HepG2 (cell line): ENCODE results near the gene FOXA1. TPM values are rescaled to one million over a fixed set of nuclear protein-coding genes. Genes with fewer than 3 reads are reported as not detected.

Source experiments
- BRCA1 ChIP-seq: sonication (generic); formaldehyde crosslinking; IDR thresholded peaks from 2 replicates; pipeline ENCODE4 v1.4.0; 2020; ENCODE audit warnings: missing genetic modification reagents
- DPF2 ChIP-seq: sonication (generic); formaldehyde crosslinking; IDR thresholded peaks from 2 replicates; pipeline ENCODE4 v1.4.0; 2020; ENCODE audit warnings: mild to moderate bottlenecking, low read depth, missing genetic modification reagents, borderline replicate concordance
- ESRRA ChIP-seq: sonication (generic); formaldehyde crosslinking; IDR thresholded peaks from 2 replicates; pipeline ENCODE4 v1.5.1; 2020; ENCODE audit warnings: mild to moderate bottlenecking, low read depth, missing genetic modification reagents
- FOXJ3 ChIP-seq: sonication (generic); formaldehyde crosslinking; IDR thresholded peaks from 2 replicates; pipeline ENCODE4 v1.4.0; 2020; ENCODE audit warnings: missing genetic modification reagents, mild to moderate bottlenecking, borderline replicate concordance
- HDAC6 ChIP-seq: fragments of 200-600 bp; sonication (generic); IDR thresholded peaks from 2 replicates; pipeline ENCODE4 v1.7.0; 2017; ENCODE audit warnings: mild to moderate bottlenecking, antibody characterized with exemption, low read length, low read depth
- ISL2 ChIP-seq: sonication (generic); formaldehyde crosslinking; IDR thresholded peaks from 2 replicates; pipeline ENCODE4 v1.5.0; 2020; ENCODE audit warnings: missing genetic modification reagents
- KDM4B ChIP-seq: sonication (generic); formaldehyde crosslinking; IDR thresholded peaks from 2 replicates; pipeline ENCODE4 v1.4.0; 2020; ENCODE audit warnings: missing genetic modification reagents
- KDM6A ChIP-seq: IDR thresholded peaks from 2 replicates; pipeline ENCODE4 v1.6.1; 2016; ENCODE audit warnings: low read depth
- KLF15 ChIP-seq: sonication (generic); formaldehyde crosslinking; IDR thresholded peaks from 2 replicates; pipeline ENCODE4 v1.8.1; 2023; ENCODE audit warnings: borderline replicate concordance, mild to moderate bottlenecking, inconsistent platforms, missing genetic modification reagents, mixed read lengths
- MYNN ChIP-seq: sonication (generic); formaldehyde crosslinking; IDR thresholded peaks from 2 replicates; pipeline ENCODE4 v1.4.0; 2020; ENCODE audit warnings: mild to moderate bottlenecking, low read depth, missing genetic modification reagents
- ZFP90 ChIP-seq: sonication (generic); formaldehyde crosslinking; IDR thresholded peaks from 2 replicates; pipeline ENCODE4 v1.8.0; 2022; ENCODE audit warnings: missing genetic modification reagents, mild to moderate bottlenecking, inconsistent platforms, borderline replicate concordance
- ZNF335 ChIP-seq: sonication (generic); formaldehyde crosslinking; IDR thresholded peaks from 2 replicates; pipeline ENCODE4 v1.4.0; 2020; ENCODE audit warnings: missing genetic modification reagents
- ZNF468 ChIP-seq: sonication (generic); formaldehyde crosslinking; IDR thresholded peaks from 2 replicates; pipeline ENCODE4 v1.8.0; 2022; ENCODE audit warnings: mild to moderate bottlenecking, moderate library complexity, missing genetic modification reagents
- ZNF614 ChIP-seq: IDR thresholded peaks from 2 replicates; pipeline ENCODE4 v1.6.1; 2018; ENCODE audit warnings: missing biosample characterization, missing genetic modification reagents, inconsistent platforms, borderline replicate concordance
- ZNF775 ChIP-seq: sonication (generic); formaldehyde crosslinking; IDR thresholded peaks from 2 replicates; pipeline ENCODE4 v1.4.0; 2020; ENCODE audit warnings: missing genetic modification reagents, mild to moderate bottlenecking, moderate library complexity, borderline replicate concordance
- ZNF883 ChIP-seq: sonication (generic); formaldehyde crosslinking; IDR thresholded peaks from 2 replicates; pipeline ENCODE4 v1.5.1; 2020; ENCODE audit warnings: mild to moderate bottlenecking, missing genetic modification reagents; ENCODE audit errors: not compliant biosample characterization
- polyA plus RNA-seq, 8 experiments: library from polyadenylated mRNA; depleted of rRNA in 3 of 8; stranded (reverse) in 7 of 8; unstranded in 1 of 8; fragments of >200 nt; fragmentation: Illumina TruSeq in 4 of 8; extraction: Trizol in 4 of 8; gene quantifications; 2 replicates each; pipeline versions ENCODE4 v1.2.1 to v1.2.3, GENCODE V29; 2011 to 2016; ENCODE audit warnings: low read depth in 4 of 8, missing spikeins in 1 of 8, mixed read lengths in 1 of 8; ENCODE audit not compliant: insufficient read depth in 1 of 8
- total RNA-seq, 5 experiments: library from RNA; depleted of rRNA; stranded (reverse); fragments of >200 nt; fragmentation: Illumina TruSeq; extraction: Trizol; gene quantifications; 2 replicates each; pipeline ENCODE4 v1.2.3, GENCODE V29; 2016; ENCODE audit warnings: low read depth in 1 of 5
- TF ChIP-seq, protein P1 (sequence below): IDR thresholded peaks from 2 replicates; pipeline ENCODE4 v1.4.0; 2020; ENCODE audit warnings: mild to moderate bottlenecking, missing genetic modification reagents
- TF ChIP-seq, protein P2 (sequence below): sonication (generic); formaldehyde crosslinking; IDR thresholded peaks from 2 replicates; pipeline ENCODE4 v1.4.0; 2020; ENCODE audit warnings: missing genetic modification reagents

The FOXA1 gene
- total and polyA plus RNA-seq, 2 of the 13 experiments (the other 11 are each of a cell fraction or from before 2014, with no cell fraction given), result 43.4 to 58.6 TPM

DNA sequence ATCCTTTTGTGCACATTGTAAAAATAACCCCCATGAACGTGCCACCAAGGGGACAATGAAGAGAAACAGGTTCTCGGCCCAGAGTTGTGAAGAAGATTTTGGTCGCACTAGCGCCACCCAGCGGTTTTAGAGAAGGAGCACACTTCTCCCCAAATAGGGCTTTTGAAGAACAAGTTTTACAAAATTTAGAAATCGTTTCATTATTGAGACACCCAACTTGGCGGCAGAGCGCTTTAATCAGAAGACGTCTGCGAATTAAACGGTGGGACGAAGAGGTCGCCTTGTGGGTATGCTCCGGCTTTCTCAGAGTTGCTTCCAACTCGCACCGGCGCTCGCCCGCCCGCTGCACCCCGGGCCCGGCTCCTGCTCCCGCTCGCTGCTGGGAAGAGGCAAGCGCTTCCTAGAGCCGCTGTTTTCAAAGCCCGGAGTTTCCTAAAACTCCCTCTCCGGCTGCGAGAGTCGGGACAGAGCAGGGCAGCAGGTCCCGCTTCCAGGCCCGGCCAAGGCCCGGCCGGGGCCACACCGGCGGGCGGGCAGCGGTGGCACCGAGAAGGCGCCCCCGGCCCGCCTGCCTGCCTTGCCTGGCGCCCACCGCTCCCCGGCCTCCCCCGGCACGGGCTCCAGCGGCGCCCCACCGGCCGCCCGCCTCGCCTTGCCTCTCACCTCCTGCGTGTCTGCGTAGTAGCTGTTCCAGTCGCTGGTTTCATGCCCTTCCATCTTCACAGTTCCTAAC lies 645 bp downstream of the FOXA1 start (continued):
- TF ChIP-seq, protein P1, sequence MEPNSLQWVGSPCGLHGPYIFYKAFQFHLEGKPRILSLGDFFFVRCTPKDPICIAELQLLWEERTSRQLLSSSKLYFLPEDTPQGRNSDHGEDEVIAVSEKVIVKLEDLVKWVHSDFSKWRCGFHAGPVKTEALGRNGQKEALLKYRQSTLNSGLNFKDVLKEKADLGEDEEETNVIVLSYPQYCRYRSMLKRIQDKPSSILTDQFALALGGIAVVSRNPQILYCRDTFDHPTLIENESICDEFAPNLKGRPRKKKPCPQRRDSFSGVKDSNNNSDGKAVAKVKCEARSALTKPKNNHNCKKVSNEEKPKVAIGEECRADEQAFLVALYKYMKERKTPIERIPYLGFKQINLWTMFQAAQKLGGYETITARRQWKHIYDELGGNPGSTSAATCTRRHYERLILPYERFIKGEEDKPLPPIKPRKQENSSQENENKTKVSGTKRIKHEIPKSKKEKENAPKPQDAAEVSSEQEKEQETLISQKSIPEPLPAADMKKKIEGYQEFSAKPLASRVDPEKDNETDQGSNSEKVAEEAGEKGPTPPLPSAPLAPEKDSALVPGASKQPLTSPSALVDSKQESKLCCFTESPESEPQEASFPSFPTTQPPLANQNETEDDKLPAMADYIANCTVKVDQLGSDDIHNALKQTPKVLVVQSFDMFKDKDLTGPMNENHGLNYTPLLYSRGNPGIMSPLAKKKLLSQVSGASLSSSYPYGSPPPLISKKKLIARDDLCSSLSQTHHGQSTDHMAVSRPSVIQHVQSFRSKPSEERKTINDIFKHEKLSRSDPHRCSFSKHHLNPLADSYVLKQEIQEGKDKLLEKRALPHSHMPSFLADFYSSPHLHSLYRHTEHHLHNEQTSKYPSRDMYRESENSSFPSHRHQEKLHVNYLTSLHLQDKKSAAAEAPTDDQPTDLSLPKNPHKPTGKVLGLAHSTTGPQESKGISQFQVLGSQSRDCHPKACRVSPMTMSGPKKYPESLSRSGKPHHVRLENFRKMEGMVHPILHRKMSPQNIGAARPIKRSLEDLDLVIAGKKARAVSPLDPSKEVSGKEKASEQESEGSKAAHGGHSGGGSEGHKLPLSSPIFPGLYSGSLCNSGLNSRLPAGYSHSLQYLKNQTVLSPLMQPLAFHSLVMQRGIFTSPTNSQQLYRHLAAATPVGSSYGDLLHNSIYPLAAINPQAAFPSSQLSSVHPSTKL, result peak; percentile 68
- TF ChIP-seq DPF2 (CRISPR knock-in tag) (no peak), FOXJ3 (CRISPR knock-in tag) (peak; percentile 76; the same call in 1 of the 2 replicates), MYNN (CRISPR knock-in tag) (no peak), ZNF335 (CRISPR knock-in tag) (no peak), ZNF468 (CRISPR knock-in tag) (peak; percentile 64; the same call in 1 of the 2 replicates), ZNF775 (CRISPR knock-in tag) (no peak), KDM6A (CRISPR knock-in tag) (no peak), ESRRA (CRISPR knock-in tag) (no peak; the same call in 1 of the 2 replicates), KLF15 (CRISPR knock-in tag) (peak; percentile 90; the same call in 1 of the 2 replicates), KDM4B (peak; percentile 32; the same call in 1 of the 2 replicates), HDAC6 (no peak), ISL2 (CRISPR knock-in tag) (peak; percentile 71), ZNF614 (CRISPR knock-in tag) (no peak), BRCA1 (CRISPR knock-in tag) (no peak; the same call in 1 of the 2 replicates), ZFP90 (CRISPR knock-in tag) (peak; percentile 76), ZNF883 (no peak)
- TF ChIP-seq, protein P2, sequence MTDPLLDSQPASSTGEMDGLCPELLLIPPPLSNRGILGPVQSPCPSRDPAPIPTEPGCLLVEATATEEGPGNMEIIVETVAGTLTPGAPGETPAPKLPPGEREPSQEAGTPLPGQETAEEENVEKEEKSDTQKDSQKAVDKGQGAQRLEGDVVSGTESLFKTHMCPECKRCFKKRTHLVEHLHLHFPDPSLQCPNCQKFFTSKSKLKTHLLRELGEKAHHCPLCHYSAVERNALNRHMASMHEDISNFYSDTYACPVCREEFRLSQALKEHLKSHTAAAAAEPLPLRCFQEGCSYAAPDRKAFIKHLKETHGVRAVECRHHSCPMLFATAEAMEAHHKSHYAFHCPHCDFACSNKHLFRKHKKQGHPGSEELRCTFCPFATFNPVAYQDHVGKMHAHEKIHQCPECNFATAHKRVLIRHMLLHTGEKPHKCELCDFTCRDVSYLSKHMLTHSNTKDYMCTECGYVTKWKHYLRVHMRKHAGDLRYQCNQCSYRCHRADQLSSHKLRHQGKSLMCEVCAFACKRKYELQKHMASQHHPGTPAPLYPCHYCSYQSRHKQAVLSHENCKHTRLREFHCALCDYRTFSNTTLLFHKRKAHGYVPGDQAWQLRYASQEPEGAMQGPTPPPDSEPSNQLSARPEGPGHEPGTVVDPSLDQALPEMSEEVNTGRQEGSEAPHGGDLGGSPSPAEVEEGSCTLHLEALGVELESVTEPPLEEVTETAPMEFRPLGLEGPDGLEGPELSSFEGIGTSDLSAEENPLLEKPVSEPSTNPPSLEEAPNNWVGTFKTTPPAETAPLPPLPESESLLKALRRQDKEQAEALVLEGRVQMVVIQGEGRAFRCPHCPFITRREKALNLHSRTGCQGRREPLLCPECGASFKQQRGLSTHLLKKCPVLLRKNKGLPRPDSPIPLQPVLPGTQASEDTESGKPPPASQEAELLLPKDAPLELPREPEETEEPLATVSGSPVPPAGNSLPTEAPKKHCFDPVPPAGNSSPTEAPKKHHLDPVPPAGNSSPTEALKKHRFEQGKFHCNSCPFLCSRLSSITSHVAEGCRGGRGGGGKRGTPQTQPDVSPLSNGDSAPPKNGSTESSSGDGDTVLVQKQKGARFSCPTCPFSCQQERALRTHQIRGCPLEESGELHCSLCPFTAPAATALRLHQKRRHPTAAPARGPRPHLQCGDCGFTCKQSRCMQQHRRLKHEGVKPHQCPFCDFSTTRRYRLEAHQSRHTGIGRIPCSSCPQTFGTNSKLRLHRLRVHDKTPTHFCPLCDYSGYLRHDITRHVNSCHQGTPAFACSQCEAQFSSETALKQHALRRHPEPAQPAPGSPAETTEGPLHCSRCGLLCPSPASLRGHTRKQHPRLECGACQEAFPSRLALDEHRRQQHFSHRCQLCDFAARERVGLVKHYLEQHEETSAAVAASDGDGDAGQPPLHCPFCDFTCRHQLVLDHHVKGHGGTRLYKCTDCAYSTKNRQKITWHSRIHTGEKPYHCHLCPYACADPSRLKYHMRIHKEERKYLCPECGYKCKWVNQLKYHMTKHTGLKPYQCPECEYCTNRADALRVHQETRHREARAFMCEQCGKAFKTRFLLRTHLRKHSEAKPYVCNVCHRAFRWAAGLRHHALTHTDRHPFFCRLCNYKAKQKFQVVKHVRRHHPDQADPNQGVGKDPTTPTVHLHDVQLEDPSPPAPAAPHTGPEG (CRISPR knock-in tag), result peak; percentile 97
